ENCODE data around the gene DUSP16. TPM values are rescaled to one million over a fixed set of nuclear protein-coding genes. Genes with fewer than 3 reads are reported as not detected.

Gene DUSP16
- polyA plus RNA-seq, 1 donor from 2014 or later, result 42.5 TPM

GRCh38 chr12:12443431-12443878, 119.2 kb downstream of the DUSP16 start:
- no peak overlapping the region for H3K4me3 ChIP-seq (ENCODE audit: low read length)
- no peaks in the 10 kb centered on the region for H3K9me3 ChIP-seq (ENCODE audit: low read length)
- H4K20me1 ChIP-seq (ENCODE audit: insufficient read depth), result no peaks in the 10 kb centered on the region
- no peak overlapping the region for H3K9ac ChIP-seq (ENCODE audit: low read length)
- no peak overlapping the region for H3K4me2 ChIP-seq (ENCODE audit: low read length)
- no peaks in the 10 kb centered on the region for H3F3A ChIP-seq (ENCODE audit: insufficient read depth, low read length, poor library complexity, severe bottlenecking)
- no peak for TF ChIP-seq CTCF (IDR thresholded peaks at IDR 0.05; ENCODE audit: poor library complexity, severe bottlenecking)
- H3K9me2 ChIP-seq (ENCODE audit: insufficient read depth, low read length), result no peaks in the 10 kb centered on the region
- H2AFZ ChIP-seq (ENCODE audit: low read depth, low read length), result no peak overlapping the region
- no peaks in the 10 kb centered on the region for H3K79me2 ChIP-seq (replicated peaks; ENCODE audit: insufficient read depth, low read length)
- no peaks in the 10 kb centered on the region for H3K27me3 ChIP-seq (ENCODE audit: insufficient read depth, low read depth, low read length)
- H3K36me3 ChIP-seq (ENCODE audit: insufficient read depth, low read length), result no peaks in the 10 kb centered on the region
- H3K27ac ChIP-seq (ENCODE audit: low read length), result no peak overlapping the region

GRCh38 chr12:12442548-12443071, 120.1 kb downstream of the DUSP16 start:
- H4K20me1 ChIP-seq (ENCODE audit: insufficient read depth), result no peaks in the 10 kb centered on the region
- no peak overlapping the region for H3K4me2 ChIP-seq (ENCODE audit: low read length)
- H2AFZ ChIP-seq (ENCODE audit: low read depth, low read length), result no peak overlapping the region
- H3K9me2 ChIP-seq (ENCODE audit: insufficient read depth, low read length), result no peaks in the 10 kb centered on the region
- TF ChIP-seq EP300 (conservative IDR thresholded peaks at IDR 0.05; ENCODE audit: poor library complexity, severe bottlenecking) (no peak), CTCF (IDR thresholded peaks at IDR 0.05; ENCODE audit: poor library complexity, severe bottlenecking) (no peak), TAF1 (IDR thresholded peaks at IDR 0.05; ENCODE audit: low read depth) (no peak), POLR2AphosphoS5 (IDR thresholded peaks at IDR 0.05) (no peak), EZH2 (IDR thresholded peaks at IDR 0.05; ENCODE audit: borderline replicate concordance, insufficient read depth, low read length, poor library complexity, severe bottlenecking) (no peak), SMC3 (conservative IDR thresholded peaks at IDR 0.05; ENCODE audit: poor library complexity) (no peak), REST (IDR thresholded peaks at IDR 0.05; ENCODE audit: borderline replicate concordance) (no peak), MXI1 (conservative IDR thresholded peaks at IDR 0.05; ENCODE audit: poor library complexity, severe bottlenecking) (no peak), RAD21 (conservative IDR thresholded peaks at IDR 0.05) (no peak)
- H3K27ac ChIP-seq (ENCODE audit: low read length), result no peak overlapping the region
- no peaks in the 10 kb centered on the region for H3F3A ChIP-seq (ENCODE audit: insufficient read depth, low read length, poor library complexity, severe bottlenecking)
- H3K4me3 ChIP-seq (ENCODE audit: low read length), result no peak overlapping the region
- no peaks in the 10 kb centered on the region for H3K9me3 ChIP-seq (ENCODE audit: low read length)
- no peak overlapping the region for H3K9ac ChIP-seq (ENCODE audit: low read length)
- no peaks in the 10 kb centered on the region for H3K36me3 ChIP-seq (ENCODE audit: insufficient read depth, low read length)
- H3K79me2 ChIP-seq (replicated peaks; ENCODE audit: insufficient read depth, low read length), result no peaks in the 10 kb centered on the region
- H3K27me3 ChIP-seq (ENCODE audit: insufficient read depth, low read depth, low read length), result no peaks in the 10 kb centered on the region

All from neural cell (in vitro differentiated cells).